ENCODE results near the gene NKX2-3.
A peak's percentile ranks its signal among the peaks of the same experiment; 100 is the strongest.

The NKX2-3 gene

DNA sequence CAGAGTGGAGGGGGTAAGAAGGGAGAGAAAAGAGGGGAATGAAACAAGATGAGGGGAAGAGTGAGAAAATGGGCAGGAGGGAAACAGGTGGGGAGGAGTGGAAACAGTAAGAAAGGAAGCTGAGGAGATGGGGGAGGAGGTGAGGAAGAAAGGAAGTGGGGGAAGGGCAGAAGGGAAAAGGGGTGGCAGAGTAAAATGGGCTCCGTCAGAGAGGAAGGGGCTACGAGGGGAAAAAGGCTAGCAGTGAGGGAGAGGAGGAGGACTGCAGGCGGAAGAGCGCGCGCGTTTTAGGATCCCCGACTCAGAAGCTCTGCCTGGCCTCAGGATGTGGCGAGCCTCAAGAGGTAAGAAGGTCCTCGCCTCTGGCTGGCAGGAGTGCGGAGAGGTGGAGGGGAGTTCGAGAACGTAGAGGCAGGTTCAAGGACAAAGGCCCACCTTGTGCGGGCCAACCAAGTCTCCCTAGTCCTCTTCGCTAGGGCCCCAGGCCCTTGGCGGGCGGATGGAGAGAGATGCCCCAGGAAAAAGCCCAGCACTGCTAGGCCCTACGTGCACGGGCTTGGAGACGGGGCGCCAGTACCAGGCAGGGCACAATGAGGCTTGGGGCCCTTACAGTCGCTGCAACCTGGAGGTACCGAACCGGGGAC lies 5.8 kb upstream of the NKX2-3 start:
- no peak for DNase-seq

GRCh38 chr10:99527526-99528493 lies 4.9 kb upstream of the NKX2-3 start:
- DNase-seq: no peak

- DNase-seq: no peak
Observed at GRCh38 chr10:99528494-99529441, 4.0 kb upstream of the NKX2-3 start.

- DNase-seq: peak; percentile 24
Observed at GRCh38 chr10:99529591-99530107, 3.1 kb upstream of the NKX2-3 start.

GRCh38 chr10:99530108-99531025 lies 2.4 kb upstream of the NKX2-3 start:
- DNase-seq: peak; percentile 54

GRCh38 chr10:99531026-99531695 lies 1.6 kb upstream of the NKX2-3 start:
- DNase-seq: peak; percentile 54

DNA sequence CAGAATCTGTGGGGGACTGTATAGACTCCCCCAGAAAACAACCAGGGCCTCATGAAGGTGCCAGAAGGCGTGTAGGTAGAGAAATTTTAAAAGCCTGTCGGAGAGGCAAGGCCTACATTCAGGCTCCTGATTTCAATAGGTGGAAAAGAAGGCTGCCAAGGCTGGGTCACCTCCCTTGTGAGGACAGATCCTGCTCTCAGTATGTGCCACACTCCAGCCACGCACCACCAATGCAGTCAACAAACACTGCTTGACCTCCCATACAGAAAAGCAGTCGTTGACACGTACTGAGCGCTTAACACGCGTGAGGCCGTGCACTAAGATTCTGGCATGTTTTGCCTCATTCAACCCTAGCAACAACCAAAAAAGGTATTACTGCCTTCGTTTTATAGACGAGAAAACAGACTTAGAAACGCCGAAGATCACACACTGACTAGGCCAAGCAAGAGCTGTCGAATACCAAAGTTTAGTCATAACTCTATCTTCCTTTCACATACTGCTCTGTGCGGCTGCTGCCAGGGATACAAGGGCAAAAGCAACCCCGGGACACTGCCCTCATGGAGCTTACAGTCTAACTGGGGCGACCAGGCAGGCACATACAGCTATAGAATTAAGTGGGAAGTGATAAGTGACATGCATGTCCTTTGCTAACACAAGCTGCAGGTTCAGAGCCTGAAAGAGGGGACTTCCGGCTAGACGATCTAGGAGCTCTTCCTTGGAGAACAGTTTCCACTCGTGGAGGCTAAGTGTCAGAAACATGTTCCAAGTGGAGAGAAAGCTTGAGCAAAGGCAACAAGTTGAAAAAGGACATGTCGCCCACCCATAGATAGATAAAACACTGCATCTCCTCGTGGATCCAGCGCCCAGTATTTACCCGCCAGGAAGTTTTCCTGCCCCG lies 797 bp upstream of the NKX2-3 start:
- peak; percentile 30 for DNase-seq

GRCh38 chr10:99533496-99534449 lies 1.0 kb downstream of the NKX2-3 start:
- no peak for DNase-seq

DNA sequence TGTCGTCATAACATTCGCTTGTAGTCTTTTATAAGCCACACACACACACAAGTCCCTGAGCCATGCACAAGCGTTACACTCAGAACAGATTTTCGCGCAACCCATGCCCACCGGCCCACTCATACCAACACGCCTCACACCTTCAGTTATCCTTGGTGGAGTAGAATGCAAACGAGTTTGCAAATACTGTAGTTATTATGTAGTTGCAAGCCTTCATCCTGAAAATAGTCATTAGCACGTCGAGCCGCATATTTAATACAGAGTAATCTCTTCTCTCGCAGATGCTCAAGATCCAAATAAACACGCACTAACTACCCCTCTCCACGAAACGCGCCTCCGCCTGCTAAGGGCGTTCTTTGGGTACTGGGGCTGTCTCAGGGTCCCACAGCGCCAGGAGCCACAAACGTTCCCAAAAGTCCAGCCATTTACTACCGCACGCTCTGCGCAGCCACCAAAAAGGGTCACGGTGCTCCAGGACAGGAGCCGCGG lies 1.8 kb downstream of the NKX2-3 start:
- no peak for DNase-seq

DNA sequence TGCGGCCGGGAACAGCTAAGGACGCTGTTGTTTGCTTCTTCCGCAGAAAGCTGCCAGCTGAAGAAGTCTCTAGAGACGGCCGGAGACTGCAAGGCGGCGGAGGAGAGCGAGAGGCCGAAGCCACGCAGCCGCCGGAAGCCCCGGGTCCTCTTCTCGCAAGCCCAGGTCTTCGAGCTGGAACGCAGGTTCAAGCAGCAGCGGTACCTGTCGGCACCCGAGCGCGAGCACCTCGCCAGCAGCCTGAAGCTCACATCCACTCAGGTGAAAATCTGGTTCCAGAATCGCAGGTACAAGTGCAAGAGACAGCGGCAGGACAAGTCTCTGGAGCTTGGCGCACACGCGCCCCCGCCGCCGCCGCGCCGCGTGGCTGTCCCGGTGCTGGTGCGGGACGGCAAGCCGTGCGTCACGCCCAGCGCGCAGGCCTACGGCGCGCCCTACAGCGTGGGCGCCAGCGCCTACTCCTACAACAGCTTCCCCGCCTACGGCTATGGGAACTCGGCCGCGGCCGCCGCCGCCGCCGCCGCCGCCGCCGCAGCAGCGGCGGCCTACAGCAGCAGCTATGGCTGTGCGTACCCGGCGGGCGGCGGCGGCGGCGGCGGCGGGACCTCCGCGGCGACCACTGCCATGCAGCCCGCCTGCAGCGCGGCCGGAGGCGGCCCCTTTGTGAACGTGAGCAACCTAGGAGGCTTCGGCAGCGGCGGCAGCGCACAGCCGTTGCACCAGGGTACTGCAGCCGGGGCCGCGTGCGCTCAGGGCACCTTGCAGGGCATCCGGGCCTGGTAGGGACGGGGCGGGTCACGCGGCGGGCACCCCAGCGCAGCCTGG lies 2.4 kb downstream of the NKX2-3 start:
- no peak for DNase-seq

- no peak for DNase-seq
Observed at GRCh38 chr10:99535764-99536337, 3.1 kb downstream of the NKX2-3 start.

GRCh38 chr10:99536338-99537085 lies 3.8 kb downstream of the NKX2-3 start:
- DNase-seq: peak; percentile 43

- DNase-seq: peak; percentile 65
Observed at GRCh38 chr10:99537086-99537988, 4.6 kb downstream of the NKX2-3 start.

DNA sequence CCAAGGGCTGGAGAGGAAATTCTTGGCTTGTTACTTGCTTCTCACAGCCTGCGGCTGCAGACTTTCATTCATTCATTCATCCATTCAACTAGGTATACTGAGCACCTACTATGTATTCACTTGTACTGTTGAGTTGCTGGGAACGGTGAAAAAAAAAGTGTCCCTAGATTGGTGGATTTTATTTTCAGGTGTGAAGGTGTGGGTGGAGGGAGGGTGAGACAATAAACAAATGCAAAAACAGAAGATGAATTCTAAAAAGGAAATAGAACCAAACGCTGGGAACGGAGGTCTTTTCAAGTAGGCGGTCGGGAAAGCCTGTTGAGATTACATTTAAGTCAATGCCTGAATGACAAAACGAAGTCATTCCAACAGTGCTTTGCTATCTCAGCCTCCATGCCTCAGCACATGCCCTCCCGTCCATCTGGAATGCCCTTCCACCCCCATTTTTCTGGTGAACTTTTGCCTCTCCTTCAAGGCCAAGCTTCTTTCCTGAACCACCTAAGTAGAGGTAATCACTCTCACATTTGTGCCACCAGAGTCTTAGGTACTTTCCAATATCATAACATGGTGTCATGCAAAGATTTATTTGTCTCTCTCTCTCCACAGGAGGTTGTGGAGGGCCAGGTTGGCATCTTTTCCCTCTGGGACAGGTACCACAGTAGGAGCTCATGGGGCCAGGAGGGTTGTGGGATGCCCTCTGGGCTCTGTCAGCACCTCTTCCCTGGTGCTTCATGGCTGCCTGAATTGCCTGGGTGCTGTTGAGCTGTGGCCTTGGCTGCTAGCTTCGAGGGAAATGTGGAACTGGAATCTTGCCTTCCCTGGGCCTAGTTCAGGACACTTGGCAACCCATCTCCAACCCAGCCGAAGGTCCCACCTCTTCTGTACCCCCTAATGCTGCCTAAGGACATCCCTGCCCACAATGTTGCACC lies 5.5 kb downstream of the NKX2-3 start:
- no peak for DNase-seq
